GM19397 (cell line): ENCODE data around the gene SLCO1C1.
"Not testable (repeated sequence)": the region's sequence is repeated elsewhere in the genome, so short reads cannot be mapped to it uniquely, and the experiment has no call there.

Source experiments
- ATAC-seq: cut with Tn5 transposase; IDR thresholded peaks from one replicate; pipeline ENCODE4 v1.9.1; 2021; ENCODE audit warnings: mild to moderate bottlenecking, moderate library complexity; ENCODE audit not compliant: unreplicated experiment

The SLCO1C1 gene

GRCh38 chr12:20783796-20784357 is 88.7 kb downstream of the SLCO1C1 start:
- ATAC-seq: not testable (repeated sequence)

- ATAC-seq: no peak
Measured at GRCh38 chr12:20792971-20793370, 97.8 kb downstream of the SLCO1C1 start.

- ATAC-seq: no peak
Measured at GRCh38 chr12:20798554-20798953, 103.4 kb downstream of the SLCO1C1 start.

GRCh38 chr12:20800160-20800559 is 105.0 kb downstream of the SLCO1C1 start:
- no peak for ATAC-seq

GRCh38 chr12:20801035-20801434 is 105.9 kb downstream of the SLCO1C1 start:
- no peak for ATAC-seq
